T-helper 22 cell (primary cell): ENCODE results near the gene IRF4.

ENCODE experiments used
- DNase-seq: peaks from one replicate; pipeline ENCODE4 v3.0.0-alpha.2; 2020; ENCODE audit warnings: low read depth

The IRF4 gene

DNA sequence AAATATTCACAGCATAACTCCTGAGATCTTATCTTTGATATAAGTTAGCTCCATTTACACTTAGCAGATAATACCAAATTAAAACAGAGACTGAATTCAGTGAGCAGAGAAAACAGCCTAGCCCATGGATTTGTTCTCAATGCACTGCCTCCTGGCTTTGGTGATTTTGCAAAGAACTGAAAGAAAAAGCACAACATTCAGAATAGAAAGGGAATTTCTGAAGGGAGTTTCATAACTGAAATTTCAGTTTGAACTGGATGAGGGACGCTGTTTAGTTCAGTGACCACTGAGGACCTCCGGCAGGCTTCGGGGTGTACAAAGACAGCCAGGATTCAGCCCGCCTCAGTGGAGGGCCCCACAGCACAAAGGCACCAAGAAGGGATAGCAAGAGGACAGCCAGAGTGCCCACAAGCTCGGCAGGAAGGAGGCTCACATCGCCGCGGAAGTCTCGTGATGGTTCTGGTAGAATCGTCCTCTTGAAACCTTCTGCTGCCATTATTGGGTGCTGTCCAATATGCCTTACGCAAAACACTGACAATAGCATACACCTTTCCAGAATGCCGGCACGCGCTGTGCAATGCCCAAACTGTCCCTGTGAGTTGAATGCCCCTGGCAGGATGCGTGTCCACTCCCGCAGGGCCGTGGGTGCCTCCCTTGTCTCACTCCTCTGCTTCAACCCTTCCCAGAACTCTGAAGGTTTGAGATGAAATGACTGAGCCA lies 9.7 kb upstream of the IRF4 start:
- DNase-seq, result no peak

- DNase-seq, result no peak
Observed at GRCh38 chr6:382883-383810, 8.4 kb upstream of the IRF4 start.

- no peak for DNase-seq
Observed at GRCh38 chr6:383856-384255, 7.7 kb upstream of the IRF4 start.

DNA sequence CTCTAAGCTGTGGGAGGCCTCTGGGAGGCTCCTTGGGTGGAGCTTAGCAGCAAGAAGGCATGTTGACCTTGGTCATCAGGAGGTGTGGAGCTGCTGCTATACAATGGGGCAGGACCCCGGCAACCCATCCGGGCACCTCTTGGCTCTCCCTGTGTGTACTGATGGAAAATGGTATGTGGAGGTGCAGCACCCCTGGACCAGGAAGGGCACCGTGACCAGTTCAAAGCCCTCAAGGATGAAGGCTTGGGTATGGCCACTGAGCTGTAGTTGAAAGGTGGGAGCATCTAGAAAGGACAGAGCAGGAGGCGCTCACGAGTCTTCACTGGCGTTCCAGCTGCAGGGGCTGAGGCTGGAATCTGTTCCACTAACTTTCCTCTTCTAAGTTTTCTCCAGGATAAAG lies 6.7 kb upstream of the IRF4 start:
- no peak for DNase-seq

DNA sequence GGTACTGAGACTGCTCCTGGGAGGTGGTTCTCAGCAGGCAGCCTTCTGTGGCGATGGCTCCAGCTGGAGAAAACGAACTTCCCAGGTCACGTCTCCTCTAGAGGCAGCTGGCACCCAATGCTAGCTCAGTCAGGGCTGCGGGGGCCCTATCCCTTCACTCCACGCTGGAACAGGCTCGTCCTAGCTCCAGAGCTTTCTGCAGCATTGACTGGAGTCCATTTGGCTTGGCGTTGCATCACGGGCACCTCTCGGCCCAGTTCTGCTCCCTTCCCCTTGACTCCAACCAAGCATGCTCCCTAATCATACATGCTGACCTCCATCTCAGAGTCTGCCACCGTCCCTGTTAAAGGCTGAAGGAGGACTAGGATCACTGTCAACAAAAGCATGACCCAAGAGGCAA lies 5.9 kb upstream of the IRF4 start:
- no peak for DNase-seq

DNA sequence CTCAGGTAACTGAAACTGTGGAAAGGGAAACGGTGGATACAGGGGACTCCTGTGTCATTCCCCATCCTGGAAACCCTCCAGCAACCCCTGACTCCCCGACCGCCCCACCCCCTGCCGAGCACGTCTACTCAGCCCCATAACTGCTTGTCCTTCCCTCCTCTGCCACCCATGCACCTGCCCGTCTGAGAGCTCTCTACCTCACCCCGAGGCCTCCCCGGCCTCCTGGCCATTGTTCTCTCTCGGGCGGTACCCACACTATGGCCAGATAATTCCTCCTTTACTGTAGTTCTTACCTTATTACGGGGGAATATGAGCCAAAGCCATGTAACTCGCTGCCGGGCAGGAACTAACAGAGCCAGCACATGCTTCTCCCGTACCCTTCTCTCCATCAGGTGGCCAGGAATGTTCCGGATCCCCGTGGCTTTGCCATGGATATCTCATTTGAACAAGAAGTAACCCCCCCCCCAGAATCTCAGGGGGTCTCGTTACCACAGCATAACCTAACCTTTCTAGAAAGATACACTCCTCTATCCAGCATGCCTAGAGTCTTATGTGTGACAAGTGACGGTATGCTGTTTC lies 4.8 kb upstream of the IRF4 start:
- no peak for DNase-seq

DNA sequence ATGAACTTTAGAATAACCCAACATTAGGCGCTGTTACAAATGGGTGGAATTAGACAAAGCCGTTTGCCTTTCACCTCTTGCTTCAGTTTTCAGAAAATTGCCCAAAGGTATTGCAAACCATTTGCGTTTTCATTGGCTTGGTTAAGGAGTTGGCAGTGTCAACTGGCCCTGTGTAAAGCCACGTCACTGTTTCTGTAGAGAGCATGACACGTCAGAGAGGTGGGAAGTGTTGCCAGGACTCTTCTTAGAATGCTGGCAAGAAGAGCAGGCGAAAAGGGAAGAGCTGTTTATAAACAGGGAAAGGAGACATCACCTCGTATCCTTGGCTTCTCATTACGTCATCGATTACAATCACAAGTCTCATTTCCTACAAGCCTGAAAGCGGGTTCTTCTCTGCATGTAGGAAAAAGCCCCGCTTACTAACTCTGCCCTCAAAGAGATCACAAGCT lies 4.2 kb upstream of the IRF4 start:
- no peak for DNase-seq

DNA sequence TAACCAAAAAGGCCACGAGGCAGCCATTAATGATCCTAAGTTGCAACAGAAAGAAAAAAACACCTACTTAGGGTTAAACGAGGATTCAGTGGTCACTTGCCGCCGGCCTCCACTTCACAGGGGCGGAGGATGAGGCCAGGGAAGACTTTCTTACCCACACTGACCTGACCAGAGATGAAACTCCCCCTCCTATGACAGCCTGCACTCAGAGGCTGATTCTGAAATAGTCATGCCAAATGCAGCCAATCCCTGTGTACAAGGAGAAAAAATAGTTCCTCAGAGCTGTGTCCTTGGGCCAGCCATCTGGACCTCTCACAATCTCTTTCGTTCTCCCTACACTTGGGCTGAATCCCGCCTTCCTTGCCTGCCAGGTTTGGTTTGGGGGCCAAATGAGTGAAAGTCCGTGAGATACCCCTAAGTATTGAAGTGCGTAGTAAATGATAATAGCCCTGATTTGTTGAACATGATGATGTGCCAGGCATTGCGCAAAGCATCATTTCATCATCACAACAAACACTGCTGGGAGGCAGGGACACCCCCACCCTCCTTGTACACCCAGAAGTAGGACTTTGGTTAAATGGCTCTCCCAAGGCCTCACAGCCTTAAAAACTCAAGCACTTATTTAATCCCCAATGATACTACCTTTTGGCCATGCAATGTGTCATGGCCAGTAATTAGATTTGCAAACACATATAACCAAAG lies 3.2 kb upstream of the IRF4 start:
- no peak for DNase-seq

DNA sequence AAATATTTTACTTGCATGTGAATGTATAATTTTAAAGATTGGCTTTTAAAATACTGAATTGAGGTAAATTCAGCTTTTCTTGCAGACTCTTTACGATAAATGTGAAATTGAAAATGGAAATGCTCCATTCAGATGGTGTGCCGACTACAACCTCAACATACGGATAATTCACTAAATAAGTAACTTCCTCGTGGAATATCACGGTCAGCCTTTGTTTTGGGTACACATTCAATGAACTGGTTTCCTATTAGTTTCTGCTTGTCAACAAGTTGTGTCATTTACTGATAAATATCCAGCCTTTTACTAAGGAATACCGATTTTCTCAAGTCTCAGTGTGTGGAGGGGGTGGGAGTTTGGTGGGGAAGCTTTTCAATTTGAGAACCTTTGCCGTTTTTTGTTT lies 2.4 kb upstream of the IRF4 start:
- DNase-seq, result no peak

- DNase-seq, result no peak
Observed at GRCh38 chr6:389622-390021, 1.9 kb upstream of the IRF4 start.

GRCh38 chr6:390914-391558 lies 516 bp upstream of the IRF4 start:
- DNase-seq, result no peak

DNA sequence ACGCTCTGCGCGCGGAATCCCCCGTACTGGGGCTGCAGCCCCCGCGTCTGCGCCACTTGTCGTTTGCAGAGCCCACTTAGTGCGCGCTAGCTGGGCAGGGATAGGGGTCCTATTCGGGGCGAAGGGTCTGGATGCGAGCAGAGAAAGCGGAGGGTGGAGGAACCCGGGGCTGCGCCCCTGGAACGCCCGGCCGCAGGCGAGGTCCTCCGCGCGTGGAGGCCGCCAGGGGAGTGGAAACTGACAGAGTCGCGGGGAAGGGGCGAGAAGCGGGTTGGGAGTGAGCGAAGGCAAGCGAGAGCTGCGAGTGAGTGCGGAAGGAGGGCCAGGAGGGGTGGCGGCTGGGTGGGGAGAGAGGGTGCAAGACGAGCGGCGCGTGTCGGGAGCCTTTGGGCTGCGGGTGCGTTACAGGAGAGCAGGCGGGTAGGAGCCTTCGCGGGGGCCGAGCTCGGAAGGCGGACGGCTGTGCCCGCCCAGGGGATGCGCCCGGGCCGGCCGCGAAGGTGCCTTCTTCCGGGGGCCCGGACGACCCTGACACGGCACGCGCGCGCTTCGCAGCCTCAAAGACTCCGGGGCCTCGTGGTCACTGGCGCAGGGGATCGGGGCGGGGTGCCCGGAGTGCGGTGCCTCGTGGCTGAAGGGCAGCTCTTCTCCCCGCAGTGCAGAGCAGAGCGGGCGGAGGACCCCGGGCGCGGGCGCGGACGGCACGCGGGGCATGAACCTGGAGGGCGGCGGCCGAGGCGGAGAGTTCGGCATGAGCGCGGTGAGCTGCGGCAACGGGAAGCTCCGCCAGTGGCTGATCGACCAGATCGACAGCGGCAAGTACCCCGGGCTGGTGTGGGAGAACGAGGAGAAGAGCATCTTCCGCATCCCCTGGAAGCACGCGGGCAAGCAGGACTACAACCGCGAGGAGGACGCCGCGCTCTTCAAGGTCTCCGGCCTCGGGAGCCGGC lies 1.2 kb downstream of the IRF4 start:
- no peak for DNase-seq

DNA sequence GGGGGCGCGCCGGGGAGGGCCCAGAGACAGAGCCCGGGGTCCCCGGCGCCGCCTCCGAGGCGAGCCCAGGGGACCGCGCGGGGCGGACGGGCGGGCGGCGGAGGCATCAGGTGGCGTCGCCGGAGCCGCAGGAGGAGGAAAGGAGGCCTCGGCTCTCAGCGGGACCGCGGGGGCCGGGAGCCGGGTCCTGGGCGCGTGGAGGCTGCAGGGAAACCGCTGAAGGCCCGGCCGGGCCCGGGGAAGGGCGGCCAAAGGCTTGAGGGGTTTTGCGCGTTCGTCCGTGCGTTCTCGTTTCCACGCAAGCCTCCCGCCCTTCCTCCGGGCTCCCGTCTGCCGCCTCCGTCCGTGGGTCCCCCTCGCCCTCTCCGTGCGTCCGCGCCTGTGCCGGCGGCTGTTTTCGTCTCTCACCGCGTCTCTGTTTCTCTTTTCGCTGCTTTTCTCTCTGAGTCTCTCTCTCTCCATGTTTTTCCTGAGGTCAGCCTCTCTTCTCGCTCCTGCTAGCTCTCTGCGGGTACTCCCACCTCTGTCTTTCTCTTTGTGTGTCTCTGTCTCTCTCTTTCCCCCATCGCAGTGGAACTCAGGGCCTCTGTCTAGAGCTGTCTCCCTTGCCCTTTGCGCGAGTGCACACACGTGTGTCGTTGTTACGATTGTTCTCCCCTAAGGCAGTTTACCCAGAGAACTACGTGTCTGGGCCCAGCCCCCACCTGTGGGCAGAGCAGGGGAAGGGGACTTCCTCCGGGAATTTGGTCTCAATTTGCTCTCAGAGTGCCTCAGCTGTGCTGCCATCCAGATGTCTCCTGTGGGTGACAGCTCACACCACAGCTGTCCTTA lies 2.1 kb downstream of the IRF4 start:
- no peak for DNase-seq

DNA sequence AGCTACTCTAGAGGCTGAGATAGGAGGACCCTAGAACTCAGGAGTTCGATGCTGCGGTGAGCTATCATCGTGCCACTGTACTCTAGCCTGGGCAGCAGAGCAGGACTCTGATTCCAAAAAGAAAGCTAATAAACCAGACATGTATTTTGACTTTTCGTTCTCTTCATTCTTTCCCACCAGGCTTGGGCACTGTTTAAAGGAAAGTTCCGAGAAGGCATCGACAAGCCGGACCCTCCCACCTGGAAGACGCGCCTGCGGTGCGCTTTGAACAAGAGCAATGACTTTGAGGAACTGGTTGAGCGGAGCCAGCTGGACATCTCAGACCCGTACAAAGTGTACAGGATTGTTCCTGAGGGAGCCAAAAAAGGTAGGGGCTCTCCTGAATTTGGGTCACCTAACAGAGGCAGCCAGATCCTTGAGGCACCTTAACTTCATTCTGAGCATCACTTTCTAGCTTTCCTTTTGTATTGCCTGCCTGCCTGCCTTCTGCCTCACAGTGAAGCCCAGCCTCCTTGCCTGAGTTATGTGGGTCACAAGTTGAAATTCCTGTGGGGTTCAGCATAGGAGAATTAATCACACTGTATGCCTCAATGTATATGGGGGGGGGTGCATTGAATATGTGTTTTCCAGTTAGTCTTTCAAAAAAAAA lies 3.2 kb downstream of the IRF4 start:
- no peak for DNase-seq

- DNase-seq, result no peak
Observed at GRCh38 chr6:395432-396125, 4.0 kb downstream of the IRF4 start.

- no peak for DNase-seq
Observed at GRCh38 chr6:396126-396520, 4.6 kb downstream of the IRF4 start.

DNA sequence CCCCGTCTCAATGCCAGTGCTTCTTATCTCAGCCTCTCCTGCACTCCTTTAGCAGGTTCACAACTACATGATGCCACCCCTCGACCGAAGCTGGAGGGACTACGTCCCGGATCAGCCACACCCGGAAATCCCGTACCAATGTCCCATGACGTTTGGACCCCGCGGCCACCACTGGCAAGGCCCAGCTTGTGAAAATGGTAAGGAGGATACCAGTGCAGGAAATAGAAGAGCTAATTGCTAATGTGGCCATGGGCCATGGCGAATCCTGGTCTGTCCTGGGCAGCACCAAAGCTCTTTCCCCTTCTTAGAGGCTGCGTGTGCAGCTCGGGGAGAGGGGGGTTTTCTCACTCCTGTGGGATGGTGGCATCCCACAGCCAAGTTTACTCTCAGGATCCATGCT lies 5.5 kb downstream of the IRF4 start:
- DNase-seq, result no peak

- DNase-seq, result no peak
Observed at GRCh38 chr6:397604-398003, 6.1 kb downstream of the IRF4 start.

DNA sequence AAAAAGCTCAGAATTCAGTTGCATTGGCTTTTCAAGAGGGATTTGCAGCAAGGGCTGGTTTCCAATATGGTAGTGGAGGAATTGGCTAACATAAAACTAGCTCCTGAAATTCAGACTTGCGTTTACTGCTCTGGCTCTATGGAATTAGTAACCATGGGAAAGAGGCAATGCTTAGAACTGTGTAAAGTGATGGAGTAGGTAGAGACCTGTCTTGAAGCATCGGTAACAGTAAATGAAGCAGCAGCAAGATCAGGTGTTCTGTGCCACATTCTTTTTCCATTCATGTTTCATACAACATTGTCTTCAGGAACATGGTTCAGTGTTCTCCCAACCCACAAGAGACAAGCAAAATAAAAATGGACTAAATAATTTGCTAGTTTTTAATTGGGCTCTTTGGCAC lies 6.5 kb downstream of the IRF4 start:
- DNase-seq, result no peak
